Measurements from ENCODE around the gene GGT7. TPM values are rescaled to one million over a fixed set of nuclear protein-coding genes. Genes with fewer than 3 reads are reported as not detected.

Gene GGT7
- total and polyA plus RNA-seq, 2 of the 4 experiments (the other 2 are of a cell fraction), result 3.4 to 25.9 TPM

DNA sequence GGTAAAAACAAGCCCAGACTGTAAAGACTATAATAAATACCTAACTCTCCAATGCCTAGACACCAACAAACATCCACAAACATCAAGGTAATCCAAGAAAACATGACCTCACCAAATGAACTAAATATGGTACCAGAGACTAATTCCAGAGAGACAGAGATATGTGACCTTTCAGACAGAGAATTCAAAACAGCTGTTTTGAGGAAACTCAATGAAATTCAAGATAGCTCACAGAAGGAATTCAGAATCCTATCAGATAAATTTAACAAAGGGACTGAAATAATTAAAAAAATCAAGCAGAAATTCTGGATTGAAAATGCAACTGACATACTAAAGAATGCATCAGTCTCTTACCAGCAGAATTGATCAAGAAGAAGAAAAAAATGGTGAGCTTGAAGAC lies 73.8 kb downstream of the GGT7 start:
- no peak overlapping the region for H3K18ac ChIP-seq (ENCODE audit: low read depth, low read length)
- H3K4me3 ChIP-seq (ENCODE audit: insufficient read depth, low read depth, low read length), result no peak overlapping the region
- no peak overlapping the region for H4K5ac ChIP-seq (ENCODE audit: low read depth, low read length)
- ATAC-seq (ENCODE audit: low read depth) (no peak), DNase-seq (no peak)
- no peaks in the 10 kb centered on the region for H3K27me3 ChIP-seq (ENCODE audit: control insufficient read depth, insufficient read depth, low read length)
- H3K23ac ChIP-seq (ENCODE audit: low read depth, low read length), result no peak overlapping the region
- no peak overlapping the region for H3K27ac ChIP-seq (ENCODE audit: insufficient read depth, low read length)
- no peak overlapping the region for H2BK120ac ChIP-seq (ENCODE audit: low read depth, low read length)
- H4K8ac ChIP-seq (ENCODE audit: low read depth in 2 of 2, low read length in 2 of 2), result no peak overlapping the region
- CTCF ChIA-PET, result no interaction called here
- no peak overlapping the region for H4K91ac ChIP-seq (ENCODE audit: insufficient read depth, low read depth, low read length)
- no peak overlapping the region for H3K4me2 ChIP-seq (ENCODE audit: low read depth, low read length)
- H2BK15ac ChIP-seq (ENCODE audit: low read depth, low read length), result no peak overlapping the region
- H3K9me3 ChIP-seq (ENCODE audit: control insufficient read depth, insufficient read depth, low read length), result peaks cover 3% of the 10 kb centered on the region; the same call in 1 of the 2 replicates
- H4K20me1 ChIP-seq (ENCODE audit: insufficient read depth, low read length), result peaks cover 56% of the 10 kb centered on the region
- H3K14ac ChIP-seq (replicated peaks; ENCODE audit: low read depth, low read length), result no peak overlapping the region
- no peak overlapping the region for H3K56ac ChIP-seq (ENCODE audit: extremely low read depth, insufficient read depth, low read length)
- H3K9me1 ChIP-seq (ENCODE audit: insufficient read depth, low read length), result peaks cover 14% of the 10 kb centered on the region; the same call in 1 of the 2 replicates
- no peak overlapping the region for H3K4ac ChIP-seq (ENCODE audit: low read depth, low read length)
- no peak overlapping the region for H2BK5ac ChIP-seq (ENCODE audit: low read depth, low read length, poor library complexity, severe bottlenecking)
- no peak overlapping the region for H3K9ac ChIP-seq (ENCODE audit: low read depth, low read length)
- intact Hi-C loops (cut with micrococcal nuclease) (no loop called here), dilution Hi-C loops (cut with HindIII; ENCODE audit: low sequenced_read_pairs, unreplicated experiment) (no loop called here), in situ Hi-C loops (cut with MboI; ENCODE audit: low sequenced_read_pairs) (no loop called here)
- no TSS peak for BruUV-seq (replicated peaks)
- peaks cover 20 to 67% of the 10 kb centered on the region in 2 experiments for H3K79me1 ChIP-seq (ENCODE audit: low read depth in 1 of 2, low read length in 2 of 2)
- H2BK20ac ChIP-seq (ENCODE audit: low read depth, low read length), result no peak overlapping the region
- no peaks in the 10 kb centered on the region for H3K36me3 ChIP-seq (ENCODE audit: control insufficient read depth, insufficient read depth, low read length)
- H3K4me1 ChIP-seq (ENCODE audit: control insufficient read depth, insufficient read depth, low read length), result peaks cover 2% of the 10 kb centered on the region
- H2AK9ac ChIP-seq (replicated peaks; ENCODE audit: low read depth, low read length, poor library complexity), result no peak overlapping the region
- POLR2A ChIA-PET (ENCODE audit: unreplicated experiment), result no interaction called here
- TF ChIP-seq RCOR1 (IDR thresholded peaks at IDR 0.05; ENCODE audit: insufficient replicate concordance, low read length) (no peak), POLR2A (IDR thresholded peaks at IDR 0.05; ENCODE audit: low read depth, low read length) (no peak), MAZ (IDR thresholded peaks at IDR 0.05; ENCODE audit: borderline replicate concordance, low read depth, low read length) (no peak), RFX5 (IDR thresholded peaks at IDR 0.05; ENCODE audit: low read depth, low read length) (no peak), CEBPB (IDR thresholded peaks at IDR 0.05; ENCODE audit: low read depth, low read length) (no peak), ELK1 (IDR thresholded peaks at IDR 0.05; ENCODE audit: borderline replicate concordance, low read depth, low read length) (no peak), USF2 (IDR thresholded peaks at IDR 0.05; ENCODE audit: low read depth, low read length) (no peak), FOS (IDR thresholded peaks at IDR 0.05; ENCODE audit: low read depth, low read length) (no peak), CTCF (conservative IDR thresholded peaks at IDR 0.05; ENCODE audit: low read depth, low read length) (no peak)
- no peak overlapping the region for H2AK5ac ChIP-seq (ENCODE audit: low read depth, low read length)
- no peak overlapping the region for H2AFZ ChIP-seq (replicated peaks; ENCODE audit: low read length, poor library complexity)
